Measurements from ENCODE around the gene SCAMP4. TPM values are rescaled to one million over a fixed set of nuclear protein-coding genes. Genes with fewer than 3 reads are reported as not detected.

The SCAMP4 gene
- total RNA-seq, 1 donor from 2014 or later: 71.8 TPM

- Mint-ChIP-seq H3K9me3 (ENCODE audit: unreplicated experiment) (no peaks in the 10 kb centered on the region), H3K4me3 (ENCODE audit: unreplicated experiment) (no peak overlapping the region), H3K36me3 (ENCODE audit: low read depth, unreplicated experiment) (peaks cover 1% of the 10 kb centered on the region), H3K27me3 (ENCODE audit: unreplicated experiment) (peaks cover 12% of the 10 kb centered on the region), H3K4me1 (ENCODE audit: unreplicated experiment) (peaks cover 8% of the 10 kb centered on the region), H3K27ac (ENCODE audit: unreplicated experiment) (peak overlapping the region; percentile 42)
- no peak for DNase-seq (ENCODE audit: low spot score)
- TF ChIP-seq CTCF (IDR thresholded peaks at IDR 0.05; ENCODE audit: unreplicated experiment): no peak
Measured at GRCh38 chr19:1866693-1867348, 38.4 kb upstream of the SCAMP4 start.

- DNase-seq (ENCODE audit: low spot score): no peak
- Mint-ChIP-seq H3K27me3 (ENCODE audit: unreplicated experiment) (peaks cover 9% of the 10 kb centered on the region), H3K4me3 (ENCODE audit: unreplicated experiment) (no peak overlapping the region), H3K4me1 (ENCODE audit: unreplicated experiment) (peaks cover 8% of the 10 kb centered on the region), H3K36me3 (ENCODE audit: low read depth, unreplicated experiment) (no peaks in the 10 kb centered on the region), H3K27ac (ENCODE audit: unreplicated experiment) (peak overlapping the region; percentile 42), H3K9me3 (ENCODE audit: unreplicated experiment) (no peaks in the 10 kb centered on the region)
- TF ChIP-seq CTCF (IDR thresholded peaks at IDR 0.05; ENCODE audit: unreplicated experiment): no peak
Measured at GRCh38 chr19:1867349-1867724, 37.9 kb upstream of the SCAMP4 start.

GRCh38 chr19:1868971-1869370 lies 36.2 kb upstream of the SCAMP4 start:
- H3K36me3 Mint-ChIP-seq (ENCODE audit: low read depth, unreplicated experiment): no peaks in the 10 kb centered on the region
- TF ChIP-seq CTCF (IDR thresholded peaks at IDR 0.05; ENCODE audit: unreplicated experiment): no peak
- peaks cover 7% of the 10 kb centered on the region for H3K27me3 Mint-ChIP-seq (ENCODE audit: unreplicated experiment)
- DNase-seq (ENCODE audit: low spot score): no peak
- peak overlapping the region; percentile 43 for H3K27ac Mint-ChIP-seq (ENCODE audit: unreplicated experiment)
- peaks cover 9% of the 10 kb centered on the region for H3K4me1 Mint-ChIP-seq (ENCODE audit: unreplicated experiment)
- H3K9me3 Mint-ChIP-seq (ENCODE audit: unreplicated experiment): no peaks in the 10 kb centered on the region
- no peak overlapping the region for H3K4me3 Mint-ChIP-seq (ENCODE audit: unreplicated experiment)

- H3K4me1 Mint-ChIP-seq (ENCODE audit: unreplicated experiment): peaks cover 24% of the 10 kb centered on the region
- DNase-seq (ENCODE audit: low spot score): no peak
- no peak overlapping the region for H3K27ac Mint-ChIP-seq (ENCODE audit: unreplicated experiment)
- no peak overlapping the region for H3K4me3 Mint-ChIP-seq (ENCODE audit: unreplicated experiment)
- peaks cover 3% of the 10 kb centered on the region for H3K36me3 Mint-ChIP-seq (ENCODE audit: low read depth, unreplicated experiment)
- no peaks in the 10 kb centered on the region for H3K9me3 Mint-ChIP-seq (ENCODE audit: unreplicated experiment)
- no peak for TF ChIP-seq CTCF (IDR thresholded peaks at IDR 0.05; ENCODE audit: unreplicated experiment)
- peaks cover 21% of the 10 kb centered on the region for H3K27me3 Mint-ChIP-seq (ENCODE audit: unreplicated experiment)
Measured at GRCh38 chr19:1871140-1871597, 34.0 kb upstream of the SCAMP4 start.

- no peak overlapping the region for H3K4me3 Mint-ChIP-seq (ENCODE audit: unreplicated experiment)
- no peaks in the 10 kb centered on the region for H3K9me3 Mint-ChIP-seq (ENCODE audit: unreplicated experiment)
- peaks cover 24% of the 10 kb centered on the region for H3K27me3 Mint-ChIP-seq (ENCODE audit: unreplicated experiment)
- no peak for TF ChIP-seq CTCF (IDR thresholded peaks at IDR 0.05; ENCODE audit: unreplicated experiment)
- peaks cover 24% of the 10 kb centered on the region for H3K4me1 Mint-ChIP-seq (ENCODE audit: unreplicated experiment)
- H3K27ac Mint-ChIP-seq (ENCODE audit: unreplicated experiment): no peak overlapping the region
- H3K36me3 Mint-ChIP-seq (ENCODE audit: low read depth, unreplicated experiment): peaks cover 3% of the 10 kb centered on the region
- DNase-seq (ENCODE audit: low spot score): no peak
Measured at GRCh38 chr19:1871630-1872029, 33.6 kb upstream of the SCAMP4 start.
